ENCODE measurements around the gene TPD52L1.

TPD52L1 gene

DNA sequence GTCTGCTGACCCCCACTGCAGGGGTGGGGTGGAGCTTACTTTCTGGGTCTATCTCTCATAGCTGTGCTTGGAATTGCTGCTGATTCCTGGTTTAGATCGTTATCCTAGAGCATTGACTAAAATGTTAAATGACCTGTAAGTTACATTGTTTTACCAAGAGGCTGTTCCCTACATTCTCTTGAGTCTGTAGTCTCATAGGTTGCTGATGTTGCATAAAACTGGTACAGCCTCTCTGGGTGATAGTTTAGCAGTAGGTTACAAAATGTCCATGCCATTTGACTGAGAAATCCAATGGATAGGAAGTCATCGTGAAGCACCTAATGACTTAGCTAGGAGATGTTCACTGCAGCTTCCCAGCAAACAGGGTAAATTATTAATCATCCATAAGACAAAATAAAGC is 62.4 kb downstream of the TPD52L1 start:
- DNase-seq (ENCODE audit: low read depth): no peak
- TF ChIP-seq, protein P1, sequence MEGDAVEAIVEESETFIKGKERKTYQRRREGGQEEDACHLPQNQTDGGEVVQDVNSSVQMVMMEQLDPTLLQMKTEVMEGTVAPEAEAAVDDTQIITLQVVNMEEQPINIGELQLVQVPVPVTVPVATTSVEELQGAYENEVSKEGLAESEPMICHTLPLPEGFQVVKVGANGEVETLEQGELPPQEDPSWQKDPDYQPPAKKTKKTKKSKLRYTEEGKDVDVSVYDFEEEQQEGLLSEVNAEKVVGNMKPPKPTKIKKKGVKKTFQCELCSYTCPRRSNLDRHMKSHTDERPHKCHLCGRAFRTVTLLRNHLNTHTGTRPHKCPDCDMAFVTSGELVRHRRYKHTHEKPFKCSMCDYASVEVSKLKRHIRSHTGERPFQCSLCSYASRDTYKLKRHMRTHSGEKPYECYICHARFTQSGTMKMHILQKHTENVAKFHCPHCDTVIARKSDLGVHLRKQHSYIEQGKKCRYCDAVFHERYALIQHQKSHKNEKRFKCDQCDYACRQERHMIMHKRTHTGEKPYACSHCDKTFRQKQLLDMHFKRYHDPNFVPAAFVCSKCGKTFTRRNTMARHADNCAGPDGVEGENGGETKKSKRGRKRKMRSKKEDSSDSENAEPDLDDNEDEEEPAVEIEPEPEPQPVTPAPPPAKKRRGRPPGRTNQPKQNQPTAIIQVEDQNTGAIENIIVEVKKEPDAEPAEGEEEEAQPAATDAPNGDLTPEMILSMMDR (IDR thresholded peaks at IDR 0.05; ENCODE audit: control insufficient read depth, insufficient read depth, low read depth, low read length, missing control alignments): no peak
- H3K4me3 ChIP-seq (ENCODE audit: control insufficient read depth, low read depth, low read length): no peak overlapping the region

DNA sequence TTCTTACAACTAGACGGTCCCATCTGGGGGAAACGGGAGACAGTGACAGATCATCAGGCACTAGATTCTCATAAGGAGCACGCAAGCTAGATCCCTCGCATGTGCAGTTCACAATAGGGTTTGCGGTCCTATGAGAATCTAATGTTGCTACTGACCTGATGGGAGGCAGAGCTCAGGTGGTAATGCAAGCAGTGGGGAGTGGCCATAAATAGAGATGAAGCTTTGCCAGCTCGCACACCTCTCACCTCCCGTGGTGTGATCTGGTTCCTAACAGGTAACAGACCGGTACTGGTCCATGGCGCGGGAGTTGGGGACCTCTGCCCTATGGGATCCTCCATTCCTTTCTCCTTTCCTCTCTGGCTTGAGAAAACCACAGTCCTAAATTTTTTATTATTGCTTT is 63.8 kb downstream of the TPD52L1 start:
- no peak overlapping the region for H3K4me3 ChIP-seq (ENCODE audit: control insufficient read depth, low read depth, low read length)
- no peak for DNase-seq (ENCODE audit: low read depth)
- TF ChIP-seq, protein P1 (IDR thresholded peaks at IDR 0.05; ENCODE audit: control insufficient read depth, insufficient read depth, low read depth, low read length, missing control alignments): no peak

DNA sequence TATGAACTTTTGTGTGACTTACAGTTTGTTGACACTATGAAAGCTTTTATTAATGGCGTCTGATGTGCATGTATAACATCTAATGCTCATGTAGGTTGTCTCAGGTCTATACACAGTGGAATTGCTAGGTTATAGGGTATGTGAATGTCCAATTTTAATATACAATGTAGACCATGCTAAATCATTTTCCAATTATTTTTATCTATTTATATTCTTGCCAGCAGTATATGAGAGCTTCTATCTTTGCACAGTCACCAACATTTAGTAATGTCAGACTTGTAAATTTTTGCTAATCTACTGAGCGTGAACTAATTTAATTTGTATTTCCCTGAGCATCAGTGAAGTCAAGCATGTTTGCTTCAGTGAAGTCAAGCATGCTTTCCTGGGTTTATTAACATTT is 64.4 kb downstream of the TPD52L1 start:
- H3K4me3 ChIP-seq (ENCODE audit: control insufficient read depth, low read depth, low read length): no peak overlapping the region
- TF ChIP-seq, protein P1 (IDR thresholded peaks at IDR 0.05; ENCODE audit: control insufficient read depth, insufficient read depth, low read depth, low read length, missing control alignments): no peak
- DNase-seq (ENCODE audit: low read depth): no peak

GRCh38 chr6:125219361-125219895 is 65.9 kb downstream of the TPD52L1 start:
- TF ChIP-seq, protein P1 (IDR thresholded peaks at IDR 0.05; ENCODE audit: control insufficient read depth, insufficient read depth, low read depth, low read length, missing control alignments): no peak
- no peak overlapping the region for H3K4me3 ChIP-seq (ENCODE audit: control insufficient read depth, low read depth, low read length)
- DNase-seq (ENCODE audit: low read depth): no peak

- TF ChIP-seq, protein P1 (IDR thresholded peaks at IDR 0.05; ENCODE audit: control insufficient read depth, insufficient read depth, low read depth, low read length, missing control alignments): no peak
- DNase-seq (ENCODE audit: low read depth): no peak
- H3K4me3 ChIP-seq (ENCODE audit: control insufficient read depth, low read depth, low read length): no peak overlapping the region
These were observed 67.1 kb downstream of the TPD52L1 start for GRCh38 chr6:125220712-125221111.

GRCh38 chr6:125222531-125223455 is 69.2 kb downstream of the TPD52L1 start:
- TF ChIP-seq, protein P1 (IDR thresholded peaks at IDR 0.05; ENCODE audit: control insufficient read depth, insufficient read depth, low read depth, low read length, missing control alignments): no peak
- no peak for DNase-seq (ENCODE audit: low read depth)
- H3K4me3 ChIP-seq (ENCODE audit: control insufficient read depth, low read depth, low read length): no peak overlapping the region

Data from AG09309 (cell line).